Aorta (tissue), 5 donors: ENCODE data around the gene PPP2R3A. TPM values are rescaled to one million over a fixed set of nuclear protein-coding genes. Genes with fewer than 3 reads are reported as not detected.

Experiments used
- ATAC-seq: fragments of 200-7000 bp; cut with Tn5 transposase; one replicate; pipeline ENCODE4 v1.9.1; 2022; ENCODE audit warnings: moderate library complexity; ENCODE audit not compliant: low FRiP score
- DNase-seq, 2 donors: peaks; one replicate each; pipeline ENCODE4 v3.0.0-alpha.2; 2020
- H3K27ac ChIP-seq, 2 donors: one replicate each; pipeline ENCODE4 v1.5.1; 2013; ENCODE audit warnings: low read length in 2 of 2, mild to moderate bottlenecking in 2 of 2, moderate library complexity in 2 of 2, control low read depth in 1 of 2, inconsistent platforms in 1 of 2, low read depth in 1 of 2
- H3K27me3 ChIP-seq, 2 donors: one replicate each; pipeline ENCODE4 v1.6.1; 2013; ENCODE audit warnings: control low read depth in 1 of 2, low read length in 1 of 2, mild to moderate bottlenecking in 1 of 2, moderate library complexity in 1 of 2; ENCODE audit not compliant: insufficient read depth in 2 of 2, control insufficient read depth in 1 of 2
- H3K36me3 ChIP-seq, 2 donors: one replicate each; pipeline ENCODE4 v1.6.1; 2013; ENCODE audit warnings: control low read depth in 1 of 2, low read length in 1 of 2, mild to moderate bottlenecking in 1 of 2; ENCODE audit not compliant: insufficient read depth in 2 of 2, control insufficient read depth in 1 of 2
- H3K4me1 ChIP-seq, 2 donors: one replicate each; pipeline ENCODE4 v1.6.1; 2013; ENCODE audit warnings: low read length in 2 of 2, control low read depth in 1 of 2, mild to moderate bottlenecking in 1 of 2, moderate library complexity in 1 of 2; ENCODE audit not compliant: insufficient read depth in 2 of 2, control insufficient read depth in 1 of 2
- H3K4me3 ChIP-seq, 2 donors: one replicate each; pipeline ENCODE4 v1.5.1; 2013; ENCODE audit warnings: low read length in 2 of 2, control low read depth in 1 of 2, mild to moderate bottlenecking in 1 of 2
- H3K9me3 ChIP-seq: one replicate; pipeline ENCODE4 v1.6.1; 2013; ENCODE audit warnings: mild to moderate bottlenecking, low read length; ENCODE audit not compliant: control insufficient read depth
- WGBS, 2 donors: extraction: QIAGEN DNeasy Blood & Tissue Kit; methylation state at CpG; one replicate each; pipeline ENCODE4 v1.1.7; 2013; 5-methylcytosine and 5-hydroxymethylcytosine counted together
- intact Hi-C, 2 donors: fragments of 100-400 bp; cut with DNase I; formaldehyde crosslinking; loops; one replicate each; pipeline versions ENCODE4 v1.14.2 to v1.15.0; 2022
- polyA plus RNA-seq, 2 donors: library from polyadenylated mRNA; stranded (reverse); fragments of 200-250 nt; gene quantifications; one replicate each; pipeline ENCODE4 v1.2.3, GENCODE V29; 2013
- total RNA-seq, 2 donors: library from RNA; stranded (reverse); fragmentation: NEBNext Ultra II Directional; extraction: Animal tissue kit (Norgen Biotek cat#: 25700); gene quantifications; one replicate each; pipeline ENCODE4 v1.2.1, GENCODE V29; 2021
- donor health status: healthy with polysubstance abuse.
- donor health status: Bipolar disorder and iron deficiency.
- donor health status: DM: no; HTN: no; CAD: no.
- donor health status: DM: no; HTN: no; CAD: no.
- donor health status: DM: yes; HTN: yes; CAD: no.

The PPP2R3A gene
- total and polyA plus RNA-seq, 4 donors: 2.6 to 19.6 (median 9.5) TPM

- Histone ChIP-seq H3K36me3 (no peaks in the 10 kb centered on the region), H3K9me3 (no peaks in the 10 kb centered on the region), H3K4me3 (peak overlapping the region in 1 of 2 donors; percentile 15), H3K27ac (no peak overlapping the region), H3K4me1 (peaks cover 3 to 7% of the 10 kb centered on the region in 2 donors), H3K27me3 (no peaks in the 10 kb centered on the region)
- intact Hi-C loops: loop anchor here in 1 of 2 donors (1.0 to 5.0 kb wide), 2 partner anchors 77 to 231 kb away; partner anchors contain the start of gene MSL2
- 2% methylated on average over 16 of the region's 16 CpGs for WGBS, 2 donors
- ATAC-seq (peak; percentile 47), DNase-seq (no peak)
These were observed 411 bp upstream of the PPP2R3A start for GRCh38 chr3:135965129-135965505.

DNA sequence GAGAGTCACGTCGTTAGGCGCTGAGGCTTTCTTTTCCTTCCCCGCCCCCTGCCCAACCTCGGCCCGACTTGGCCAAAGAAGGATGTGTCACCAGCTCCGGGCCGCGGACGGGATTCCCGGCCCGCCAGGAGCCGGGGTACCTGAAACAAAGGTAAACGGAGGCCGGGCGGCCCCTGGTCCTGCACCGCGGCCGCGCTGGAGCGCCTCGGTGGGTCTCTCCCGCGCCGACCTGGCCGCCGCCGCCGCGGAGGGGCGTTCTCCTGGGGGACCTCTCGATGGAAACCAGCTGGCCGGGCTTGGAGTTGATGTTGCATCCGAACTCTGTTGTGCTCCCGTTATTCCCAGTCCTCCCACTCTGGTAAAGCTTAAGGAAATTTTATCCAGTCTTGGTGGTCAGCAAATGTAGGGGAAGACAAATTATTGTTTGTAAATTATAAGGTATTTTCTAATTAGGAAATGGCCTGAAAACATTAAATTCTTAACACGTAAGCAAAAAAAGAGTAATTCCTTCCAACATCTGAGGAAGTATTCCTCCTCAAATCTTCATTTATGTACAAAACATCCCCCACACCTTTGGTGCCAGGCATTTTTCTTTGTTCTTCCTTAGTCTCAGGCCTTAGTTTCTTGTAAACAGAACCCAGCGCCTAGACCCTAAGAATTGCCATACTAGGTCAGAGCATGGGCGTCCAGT lies 888 bp downstream of the PPP2R3A start:
- peak overlapping the region in 1 of 2 donors; percentile 64 for H3K27ac ChIP-seq
- intact Hi-C loops: loop anchor here (2.0 to 5.0 kb wide), 2 partner anchors 24 to 76 kb away; no protein-coding TSS in a partner anchor
- peak; percentile 61 for ATAC-seq

GRCh38 chr3:135966962-135967274 lies 1.4 kb downstream of the PPP2R3A start:
- Histone ChIP-seq H3K4me3 (peak overlapping the region; percentile 79 to 91), H3K27me3 (no peaks in the 10 kb centered on the region), H3K4me1 (peaks cover 8 to 10% of the 10 kb centered on the region in 2 donors), H3K27ac (no peak overlapping the region), H3K9me3 (no peaks in the 10 kb centered on the region), H3K36me3 (no peaks in the 10 kb centered on the region)
- DNase-seq (no peak), ATAC-seq (no peak)
- WGBS, 2 donors: 7 to 22% methylated on average over 2 of the region's 2 CpGs
- intact Hi-C loops: loop anchor here (2.0 to 5.0 kb wide), 2 partner anchors 24 to 75 kb away; no protein-coding TSS in a partner anchor

More for the DNA sequence above, 888 bp downstream of the PPP2R3A start:
- Histone ChIP-seq H3K4me1 (peaks cover 8 to 10% of the 10 kb centered on the region in 2 donors), H3K9me3 (no peaks in the 10 kb centered on the region), H3K36me3 (no peaks in the 10 kb centered on the region), H3K27me3 (no peaks in the 10 kb centered on the region), H3K4me3 (peak overlapping the region; percentile 79 to 91)
- 1 to 2% methylated on average over 38 of the region's 38 CpGs for WGBS, 2 donors
- DNase-seq: no peak

GRCh38 chr3:135967867-135968266 lies 2.3 kb downstream of the PPP2R3A start:
- intact Hi-C loops: loop anchor here (2.0 to 5.0 kb wide), 2 partner anchors 23 to 74 kb away; no protein-coding TSS in a partner anchor
- no peak overlapping the region for H3K4me3 ChIP-seq

DNA sequence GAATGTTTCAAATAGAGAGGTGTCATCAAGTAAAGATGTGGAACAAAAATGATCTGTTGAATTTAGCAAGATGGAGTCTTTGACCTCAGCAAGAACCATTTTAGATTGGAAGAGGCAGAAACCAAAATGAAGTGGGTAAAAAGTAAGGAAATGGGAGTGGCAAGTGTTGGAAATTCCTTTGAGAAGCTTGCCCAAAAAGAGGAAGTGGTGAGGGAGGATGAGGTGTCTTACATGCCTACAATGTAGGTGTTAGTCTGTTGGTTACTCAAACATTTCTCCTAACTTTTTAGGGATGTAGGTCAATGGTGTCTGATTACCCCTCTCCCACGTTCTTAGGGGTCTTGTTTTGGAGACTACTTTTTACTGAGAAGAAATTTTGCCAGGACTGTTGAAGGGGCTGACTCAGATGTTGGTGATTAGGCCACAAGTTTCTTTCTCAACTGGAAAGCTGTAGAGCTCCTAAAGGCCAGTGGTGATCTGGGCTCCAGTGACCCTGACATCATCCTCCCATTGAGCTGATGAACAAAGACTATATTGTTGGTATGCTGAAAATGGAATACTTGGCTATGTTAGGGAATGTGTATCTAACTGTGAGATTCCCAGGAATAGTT lies 5.1 kb downstream of the PPP2R3A start:
- Histone ChIP-seq H3K27ac (no peak overlapping the region), H3K9me3 (no peaks in the 10 kb centered on the region), H3K4me1 (peaks cover 8 to 14% of the 10 kb centered on the region in 2 donors), H3K4me3 (no peak overlapping the region), H3K36me3 (no peaks in the 10 kb centered on the region), H3K27me3 (no peaks in the 10 kb centered on the region)
- intact Hi-C loops: no loop called here
- ATAC-seq (no peak), DNase-seq (no peak)
- WGBS, 2 donors: 92 to 93% methylated on average over 1 of the region's 1 CpG

More at GRCh38 chr3:135967867-135968266, 2.3 kb downstream of the PPP2R3A start:
- no peaks in the 10 kb centered on the region for H3K36me3 ChIP-seq
- H3K27me3 ChIP-seq: no peaks in the 10 kb centered on the region
- peaks cover 8 to 10% of the 10 kb centered on the region in 2 donors for H3K4me1 ChIP-seq
- H3K27ac ChIP-seq: no peak overlapping the region
- no peaks in the 10 kb centered on the region for H3K9me3 ChIP-seq
- WGBS, 2 donors: 94% methylated on average over 4 of the region's 4 CpGs
- DNase-seq (no peak), ATAC-seq (no peak)

DNA sequence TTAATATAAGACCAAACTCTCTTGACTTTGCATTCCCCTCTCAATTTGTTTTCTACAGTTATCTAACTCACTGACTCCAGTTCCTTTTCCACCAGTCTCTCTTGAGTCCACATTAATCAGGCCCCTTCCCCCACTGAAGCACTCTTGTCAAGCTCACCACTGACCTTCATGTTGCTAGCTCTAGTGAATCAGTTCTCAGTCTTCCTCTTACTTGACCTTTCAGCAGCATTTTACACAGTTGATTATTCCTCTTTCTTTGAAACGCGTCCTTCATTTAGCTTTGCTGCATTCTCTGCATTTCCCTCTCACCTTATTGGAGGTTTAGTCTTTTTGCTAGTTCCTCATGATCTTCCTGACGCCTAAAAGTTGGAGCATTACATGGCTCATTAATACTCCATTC lies 8.3 kb downstream of the PPP2R3A start:
- no peak for DNase-seq
- intact Hi-C loops: no loop called here
- no peaks in the 10 kb centered on the region for H3K9me3 ChIP-seq
- no peak overlapping the region for H3K27ac ChIP-seq
- WGBS, 2 donors: 90 to 92% methylated on average over 3 of the region's 3 CpGs
- no peaks in the 10 kb centered on the region for H3K36me3 ChIP-seq
- no peak overlapping the region for H3K4me3 ChIP-seq
- no peak for ATAC-seq
- no peaks in the 10 kb centered on the region for H3K27me3 ChIP-seq
- peaks cover 4 to 14% of the 10 kb centered on the region in 2 donors for H3K4me1 ChIP-seq

GRCh38 chr3:135975053-135975452 lies 9.5 kb downstream of the PPP2R3A start:
- Histone ChIP-seq H3K36me3 (no peaks in the 10 kb centered on the region), H3K4me1 (peaks cover 4 to 14% of the 10 kb centered on the region in 2 donors), H3K27ac (no peak overlapping the region), H3K27me3 (no peaks in the 10 kb centered on the region), H3K9me3 (no peaks in the 10 kb centered on the region), H3K4me3 (no peak overlapping the region)
- intact Hi-C loops: no loop called here
- ATAC-seq (no peak), DNase-seq (no peak)

GRCh38 chr3:135975536-135975935 lies 10.0 kb downstream of the PPP2R3A start:
- Histone ChIP-seq H3K36me3 (no peaks in the 10 kb centered on the region), H3K27ac (no peak overlapping the region), H3K27me3 (no peaks in the 10 kb centered on the region), H3K4me1 (peaks cover 3 to 14% of the 10 kb centered on the region in 2 donors), H3K9me3 (no peaks in the 10 kb centered on the region), H3K4me3 (no peak overlapping the region)
- DNase-seq (no peak), ATAC-seq (no peak)
- intact Hi-C loops: no loop called here
- WGBS, 2 donors: 79 to 83% methylated on average over 2 of the region's 2 CpGs

DNA sequence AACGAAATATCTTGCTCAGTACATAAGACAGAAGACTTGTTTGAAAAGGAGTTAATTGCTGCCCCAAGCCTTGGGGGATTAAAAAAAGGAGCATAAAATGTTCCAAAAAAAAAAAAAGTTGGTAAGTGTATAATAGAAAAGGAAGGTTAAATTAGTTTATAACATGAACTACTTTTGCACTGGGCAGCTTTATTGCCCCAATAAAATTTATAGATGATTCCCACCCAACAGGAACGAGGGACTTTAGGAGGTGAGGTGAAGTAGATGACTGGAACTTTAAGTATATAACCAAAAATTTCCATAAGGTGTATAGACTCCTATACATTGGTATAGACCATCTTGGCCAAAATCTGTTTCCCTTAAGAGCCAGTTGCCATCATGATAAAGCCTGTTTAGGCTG lies 14.8 kb downstream of the PPP2R3A start:
- Histone ChIP-seq H3K36me3 (no peaks in the 10 kb centered on the region), H3K4me1 (peaks cover 0 to 3% of the 10 kb centered on the region in 2 donors), H3K27me3 (no peaks in the 10 kb centered on the region), H3K9me3 (no peaks in the 10 kb centered on the region), H3K4me3 (no peak overlapping the region), H3K27ac (no peak overlapping the region)
- no peak for ATAC-seq
- 92 to 95% methylated on average over 2 of the region's 2 CpGs for WGBS, 2 donors
- intact Hi-C loops: no loop called here
- no peak for DNase-seq
